GM21381 (cell line): Measurements from ENCODE around the gene TRAPPC12.
"Not testable (repeated sequence)": the region's sequence is repeated elsewhere in the genome, so short reads cannot be mapped to it uniquely, and the experiment has no call there.

Experiments used
- ATAC-seq: cut with Tn5 transposase; IDR thresholded peaks from one replicate; pipeline ENCODE4 v1.9.1; 2021; ENCODE audit warnings: mild to moderate bottlenecking, moderate library complexity; ENCODE audit not compliant: unreplicated experiment

Gene TRAPPC12

DNA sequence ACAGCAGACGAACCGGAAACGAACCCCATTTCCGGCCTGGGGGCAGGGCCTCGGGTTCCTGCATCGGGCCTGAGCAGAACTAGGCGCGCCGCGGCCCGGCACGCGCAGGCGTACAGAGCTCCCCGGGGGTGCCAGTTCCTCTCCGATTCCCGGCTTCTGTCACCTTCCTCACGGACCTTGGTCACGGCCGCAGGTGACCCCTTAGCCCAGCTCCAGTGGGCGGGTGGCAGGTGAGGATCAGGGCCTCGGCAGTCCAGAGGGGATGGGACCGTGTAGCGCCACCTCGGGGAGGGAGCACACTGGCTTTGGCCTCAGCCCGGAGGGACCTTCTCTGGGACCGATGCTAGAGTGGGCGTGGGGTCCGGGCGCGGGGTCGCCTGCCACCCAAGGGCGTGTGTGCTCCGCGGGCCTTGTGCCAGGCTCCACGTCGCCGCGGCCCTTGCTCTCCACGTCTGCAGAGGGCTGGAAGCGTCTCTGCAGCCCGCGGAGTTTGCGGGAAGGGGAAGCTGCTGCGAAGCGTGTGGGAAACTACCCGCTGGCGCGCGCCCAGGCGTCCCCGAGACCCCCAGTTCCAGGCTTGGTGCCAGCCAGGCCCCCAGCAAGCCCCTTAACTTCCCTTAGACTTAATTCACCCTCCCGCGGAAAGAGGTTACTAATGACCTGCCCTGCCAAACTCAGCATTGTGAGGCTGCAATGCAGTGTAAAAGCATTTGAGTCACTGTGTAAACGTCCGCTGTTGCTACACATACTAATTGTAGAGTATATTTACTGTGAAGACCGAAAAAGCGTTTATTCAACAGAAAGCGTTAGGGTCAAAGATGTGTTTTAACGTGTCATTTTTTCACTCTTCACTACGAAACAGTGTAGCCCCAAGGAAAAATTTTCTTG lies at the start of gene TRAPPC12:
TRAPPC12 (plus strand) TSS at position 48 of the 888 bp plus-strand sequence. CDS start 7,930 bp downstream, outside the sequence.
- ATAC-seq: peak; percentile 76

GRCh38 chr2:3332133-3332532 lies 47.4 kb upstream of the TRAPPC12 start:
- no peak for ATAC-seq

DNA sequence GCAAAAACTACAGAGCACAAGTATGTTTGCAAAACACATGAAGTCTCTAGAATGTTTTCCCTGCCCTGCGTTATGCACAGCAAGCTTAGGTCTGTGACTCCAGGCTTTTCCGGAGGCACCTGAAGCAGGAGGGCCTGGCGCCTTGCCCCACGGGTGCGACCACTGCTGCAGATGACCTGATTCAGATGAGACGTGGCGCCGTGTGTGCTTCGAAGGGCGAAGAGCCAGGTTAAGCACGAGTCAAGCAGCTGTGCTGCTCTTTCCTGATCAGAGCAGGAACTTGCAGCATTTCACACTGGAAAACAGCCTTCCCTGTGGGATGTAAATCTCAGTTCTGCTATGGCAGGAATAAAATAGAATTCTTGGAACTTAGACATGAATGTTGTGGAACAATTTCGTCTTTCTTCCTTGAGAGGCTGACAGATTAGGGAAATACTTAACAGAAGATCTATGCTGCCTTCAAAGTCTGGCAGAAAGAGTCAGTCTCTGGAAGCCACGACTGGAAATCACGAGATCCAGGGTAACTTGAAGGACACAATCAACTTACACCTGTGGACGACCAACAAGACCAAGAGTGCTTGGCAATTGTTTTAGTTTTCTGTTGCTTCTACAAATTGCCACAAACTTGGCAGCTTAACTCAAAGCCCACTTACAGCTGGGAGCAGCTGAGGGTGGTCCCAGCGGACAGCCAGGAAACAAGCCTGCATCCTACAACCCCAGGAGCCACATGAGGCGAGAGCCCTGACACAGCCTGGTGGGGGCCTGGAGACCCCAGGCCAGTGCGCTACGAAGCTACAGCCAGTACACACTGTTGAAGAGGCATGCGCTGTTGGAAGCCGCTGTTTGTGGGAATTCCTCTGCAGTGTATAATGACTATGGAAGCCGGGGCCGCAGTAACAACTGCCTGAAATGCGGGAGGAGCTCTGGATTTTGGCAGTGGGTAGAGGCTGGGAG lies 44.8 kb upstream of the TRAPPC12 start:
- ATAC-seq: no peak

- ATAC-seq: no peak
Observed at GRCh38 chr2:3336844-3337243, 42.6 kb upstream of the TRAPPC12 start.

GRCh38 chr2:3338340-3338739 lies 41.2 kb upstream of the TRAPPC12 start:
- ATAC-seq: no peak

GRCh38 chr2:3340144-3340543 lies 39.4 kb upstream of the TRAPPC12 start:
- no peak for ATAC-seq

- no peak for ATAC-seq
Observed at GRCh38 chr2:3341336-3341735, 38.2 kb upstream of the TRAPPC12 start.

- no peak for ATAC-seq
Observed at GRCh38 chr2:3342324-3342723, 37.2 kb upstream of the TRAPPC12 start.

DNA sequence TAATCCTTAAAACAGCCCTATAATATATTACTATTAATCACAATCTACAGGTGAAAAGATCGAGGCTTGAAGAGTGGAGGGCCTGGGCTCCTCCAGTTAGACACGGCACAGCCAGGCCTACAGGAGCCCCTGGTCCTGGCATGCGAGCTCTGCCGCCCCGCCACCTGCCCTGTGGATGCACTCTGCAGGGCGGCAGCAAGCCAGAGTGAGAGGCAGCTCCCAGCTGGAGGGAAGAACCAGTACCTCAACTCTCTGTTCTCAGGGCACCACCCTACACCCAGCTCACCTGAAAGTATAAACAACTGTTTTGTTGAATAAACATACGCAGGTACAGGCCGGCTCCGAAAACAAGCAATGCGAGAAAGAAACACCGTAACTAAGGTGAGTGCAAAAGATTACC lies 36.5 kb upstream of the TRAPPC12 start:
- ATAC-seq: no peak

DNA sequence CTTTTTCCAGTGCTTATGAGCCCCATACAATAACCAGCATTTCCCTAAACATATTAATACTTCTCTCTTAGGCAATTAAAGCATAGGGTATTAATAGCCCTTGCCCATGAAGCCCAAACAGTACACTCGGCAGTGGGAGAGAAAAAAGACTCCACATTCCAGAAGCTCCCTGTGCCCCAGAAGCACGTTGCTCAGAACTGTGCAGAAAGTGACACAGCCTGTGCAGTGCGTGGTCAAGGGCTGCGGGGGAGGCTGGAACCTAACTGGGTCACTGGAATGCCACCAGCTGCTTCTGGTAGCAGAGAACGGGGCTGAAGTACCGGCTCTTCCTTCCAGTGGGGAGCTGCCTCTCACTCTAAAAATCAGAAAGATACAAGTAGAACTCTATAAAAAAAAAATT lies 34.6 kb upstream of the TRAPPC12 start:
- no peak for ATAC-seq

GRCh38 chr2:3345621-3346020 lies 33.9 kb upstream of the TRAPPC12 start:
- no peak for ATAC-seq

- no peak for ATAC-seq
Observed at GRCh38 chr2:3348767-3349166, 30.7 kb upstream of the TRAPPC12 start.

DNA sequence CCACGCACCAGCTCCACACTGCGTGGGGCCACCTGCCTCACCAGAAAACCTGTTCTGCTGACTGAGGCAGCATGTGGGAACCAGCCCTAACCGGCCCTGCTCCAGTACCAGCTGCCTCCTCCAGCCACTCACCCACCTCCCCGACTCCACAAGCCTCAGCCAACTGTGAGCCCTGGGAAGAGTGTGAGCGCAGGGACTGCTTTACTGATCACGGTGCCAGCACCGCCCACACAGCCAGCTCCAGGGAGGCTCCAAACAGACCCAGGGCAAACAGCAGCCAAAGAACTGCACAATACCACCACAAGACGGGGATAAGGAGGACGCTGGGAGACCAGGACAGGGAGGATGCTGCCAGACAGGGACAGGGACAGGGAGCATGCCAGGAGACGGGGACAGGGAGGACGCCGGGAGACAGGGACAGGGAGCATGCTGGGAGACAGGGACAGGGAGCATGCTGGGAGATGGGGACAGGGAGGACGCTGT lies 30.2 kb upstream of the TRAPPC12 start:
- no peak for ATAC-seq

GRCh38 chr2:3354986-3355385 lies 24.5 kb upstream of the TRAPPC12 start:
- no peak for ATAC-seq

- no peak for ATAC-seq
Observed at GRCh38 chr2:3355951-3356569, 23.4 kb upstream of the TRAPPC12 start.

GRCh38 chr2:3356799-3357198 lies 22.7 kb upstream of the TRAPPC12 start:
- no peak for ATAC-seq

GRCh38 chr2:3357446-3357845 lies 22.0 kb upstream of the TRAPPC12 start:
- not testable (repeated sequence) for ATAC-seq

DNA sequence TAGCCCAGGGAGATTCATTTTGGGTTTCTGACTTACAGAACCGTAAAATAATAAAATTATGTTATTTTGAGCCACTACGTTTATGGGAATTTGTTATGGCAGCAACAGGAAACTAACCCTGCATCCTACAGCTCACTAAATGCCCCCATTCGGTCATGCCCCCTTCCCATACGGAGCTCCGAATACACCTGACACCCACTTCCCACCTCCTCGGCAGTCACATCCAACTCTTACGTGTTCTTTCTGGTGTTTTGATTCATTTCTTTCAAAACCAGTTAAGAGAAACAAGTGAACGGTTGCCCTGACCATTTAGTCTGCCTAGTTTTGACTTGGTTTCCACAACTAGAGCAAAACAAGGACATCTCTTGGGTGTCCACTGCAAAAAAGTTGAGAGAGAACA lies 21.6 kb upstream of the TRAPPC12 start:
- ATAC-seq: no peak

- no peak for ATAC-seq
Observed at GRCh38 chr2:3361518-3362389, 17.7 kb upstream of the TRAPPC12 start.

DNA sequence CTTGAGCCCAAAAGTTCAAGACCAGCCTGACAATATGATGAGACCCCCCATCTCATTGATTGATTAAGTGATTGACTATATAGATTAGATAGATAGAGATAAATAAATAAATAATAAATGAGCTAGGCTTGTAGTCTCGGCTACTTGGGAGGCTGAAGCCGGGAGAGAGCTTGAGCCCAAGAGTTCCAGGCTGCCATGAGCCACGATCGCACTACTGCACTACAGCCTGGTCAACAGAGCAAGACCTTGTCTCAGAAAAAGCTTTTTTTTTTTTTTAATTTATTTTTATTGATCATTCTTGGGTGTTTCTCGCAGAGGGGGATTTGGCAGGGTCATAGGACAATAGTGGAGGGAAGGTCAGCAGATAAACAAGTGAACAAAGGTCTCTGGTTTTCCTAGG lies 14.3 kb upstream of the TRAPPC12 start:
- no peak for ATAC-seq
